Erythroblast (primary cell): ENCODE results near the gene ARHGEF10L.

ENCODE experiments used
- GATA1 ChIP-seq: IDR thresholded peaks from 2 replicates; pipeline ENCODE4 v1.6.1; 2011; ENCODE audit warnings: low read depth, mild to moderate bottlenecking, control low read depth, low read length, moderate library complexity
- POLR2A ChIP-seq: IDR thresholded peaks from 2 replicates; pipeline ENCODE4 v1.6.1; 2011; ENCODE audit warnings: mild to moderate bottlenecking, low read length

GRCh38 chr1:17637055-17637454 lies 97.6 kb downstream of the ARHGEF10L start:
- no peak for TF ChIP-seq POLR2A
- no peak for TF ChIP-seq GATA1
